ENCODE results near the gene MBD5.

Gene MBD5

GRCh38 chr2:148557844-148558436 lies 537.0 kb downstream of the MBD5 start:
- ChIA-PET CTCF (no interaction called here), POLR2A (no interaction called here)
- no peak overlapping the region for H3K4me3 ChIP-seq (ENCODE audit: low read depth, low read length)
- DNase-seq (ENCODE audit: low read depth, low spot score): no peak
- TF ChIP-seq CTCF (IDR thresholded peaks at IDR 0.05; ENCODE audit: insufficient read depth, low read length, missing control alignments): no peak

DNA sequence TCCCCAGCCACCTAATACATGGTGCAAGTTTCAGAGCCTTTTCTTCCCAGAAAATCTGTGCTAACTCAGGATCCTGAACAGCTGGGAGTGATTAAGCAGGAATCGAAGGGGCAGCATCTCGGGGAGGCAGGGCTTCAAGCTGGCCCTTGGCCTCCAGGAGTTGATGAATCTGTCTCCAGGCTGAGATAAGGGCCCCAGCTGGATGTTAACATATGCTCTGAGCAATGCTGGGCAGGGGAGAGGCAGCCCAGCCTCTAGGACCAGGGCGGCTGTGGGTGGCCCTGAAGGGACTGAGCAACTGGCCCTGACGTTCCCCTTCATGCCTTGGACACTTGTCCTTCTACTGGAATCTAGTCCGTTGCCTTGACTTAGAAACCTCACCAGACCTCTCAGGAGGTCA lies 539.6 kb downstream of the MBD5 start:
- DNase-seq (ENCODE audit: low read depth, low spot score): no peak
- POLR2A ChIA-PET: no interaction called here
- no peak overlapping the region for H3K4me3 ChIP-seq (ENCODE audit: low read depth, low read length)
- CTCF ChIA-PET: no interaction called here
- TF ChIP-seq CTCF (IDR thresholded peaks at IDR 0.05; ENCODE audit: insufficient read depth, low read length, missing control alignments): no peak

DNA sequence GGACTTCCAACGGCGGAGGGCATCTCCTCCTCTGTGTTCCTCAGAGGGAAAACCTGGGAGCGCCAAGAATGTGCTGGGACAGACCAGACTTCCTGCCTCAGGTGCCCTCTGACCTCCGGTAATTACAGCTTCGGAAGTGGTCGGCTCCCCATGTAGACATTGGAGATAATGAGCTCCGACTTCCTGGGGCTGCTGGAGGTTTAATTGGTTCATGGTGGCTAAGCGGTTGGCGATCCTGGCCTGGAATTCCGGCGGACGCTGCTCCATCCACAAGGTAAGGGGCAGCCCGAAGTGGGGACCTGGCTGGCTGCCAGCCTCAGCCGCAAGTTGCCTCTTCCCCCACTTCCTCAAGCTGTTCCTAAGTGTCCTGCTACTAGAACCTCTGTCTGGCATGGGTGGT lies 540.5 kb downstream of the MBD5 start:
- TF ChIP-seq CTCF (IDR thresholded peaks at IDR 0.05; ENCODE audit: insufficient read depth, low read length, missing control alignments): no peak
- no peak overlapping the region for H3K4me3 ChIP-seq (ENCODE audit: low read depth, low read length)
- ChIA-PET CTCF (no interaction called here), POLR2A (no interaction called here)
- DNase-seq (ENCODE audit: low read depth, low spot score): no peak

DNA sequence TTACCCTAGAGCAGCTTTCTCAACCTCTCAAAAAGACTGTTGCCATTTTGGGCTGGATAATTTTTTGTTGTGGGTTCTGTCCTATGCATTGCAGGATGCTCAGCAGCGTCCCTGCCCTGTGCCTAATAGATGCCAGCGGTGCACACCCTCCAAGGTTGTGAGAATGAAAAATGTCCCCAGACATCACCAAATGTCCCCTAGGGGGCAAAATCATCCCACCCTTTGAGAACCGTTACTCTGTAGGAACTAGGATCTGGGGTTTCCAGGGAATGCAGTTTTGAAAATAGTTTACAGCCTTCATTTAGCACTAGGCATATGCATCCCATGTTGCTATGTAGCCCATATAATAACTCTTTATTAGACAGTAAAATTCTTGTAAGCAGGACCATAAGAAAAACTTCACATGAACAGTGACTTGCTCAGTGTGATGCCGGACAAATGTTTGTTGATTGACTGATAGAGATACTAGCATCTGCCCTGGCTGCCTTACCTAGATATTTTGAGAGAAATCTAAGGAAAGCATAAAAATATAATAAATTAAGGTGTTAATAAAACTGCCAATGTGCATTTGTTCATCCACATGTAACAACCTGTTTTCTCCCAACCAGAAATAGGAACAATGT lies 544.5 kb downstream of the MBD5 start:
- ChIA-PET POLR2A (no interaction called here), CTCF (no interaction called here)
- H3K4me3 ChIP-seq (ENCODE audit: low read depth, low read length): no peak overlapping the region
- no peak for DNase-seq (ENCODE audit: low read depth, low spot score)
- no peak for TF ChIP-seq CTCF (IDR thresholded peaks at IDR 0.05; ENCODE audit: insufficient read depth, low read length, missing control alignments)
